NCI-H510A treated with DMSO at 0.1 percent for 48 hours (cell line): ENCODE measurements around the gene GSG1L.

ENCODE experiments used
- DNase-seq: peaks from one replicate; lab custom pipeline; 2025; lab: John Stamatoyannopoulos, UW

GSG1L gene

GRCh38 chr16:28014851-28015250 is 48.7 kb downstream of the GSG1L start:
- DNase-seq, result no peak

DNA sequence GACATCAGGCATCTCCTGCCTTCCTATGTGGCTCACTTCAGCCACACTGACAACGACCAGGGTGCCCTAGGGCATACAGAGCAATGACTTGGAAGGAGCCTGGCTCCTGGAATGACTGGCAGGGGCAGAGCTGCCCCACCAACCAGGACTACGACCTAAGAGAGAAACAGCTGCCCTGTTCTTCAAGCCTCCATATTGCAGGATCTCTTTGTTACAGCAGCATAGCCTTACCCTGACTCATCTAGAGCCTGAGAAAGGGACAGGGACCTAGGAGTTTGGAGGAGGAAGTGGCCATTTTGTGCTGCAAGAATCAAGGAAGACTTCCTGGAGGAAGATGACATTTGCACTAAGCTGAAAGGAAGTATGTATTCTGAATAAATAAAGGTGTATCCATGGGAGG is 49.6 kb downstream of the GSG1L start:
- no peak for DNase-seq

DNA sequence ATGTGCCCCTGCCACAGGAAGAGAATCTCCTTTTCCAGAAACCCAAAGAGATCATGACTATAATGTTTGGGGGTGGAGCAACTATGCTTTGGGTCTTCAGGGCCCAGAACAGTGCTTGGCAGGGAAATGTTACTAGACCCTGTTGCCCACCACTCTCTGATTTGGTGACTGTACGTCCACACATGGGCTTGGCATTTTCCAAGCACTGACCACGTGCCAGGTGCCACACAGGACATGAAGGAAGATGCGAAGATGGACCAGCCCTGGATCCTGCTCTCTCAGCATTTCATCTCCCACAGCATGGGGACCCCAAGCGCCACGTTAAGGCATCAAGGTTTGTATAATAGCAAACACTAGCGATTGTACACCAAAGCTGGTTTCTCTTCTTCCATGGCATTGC is 50.1 kb downstream of the GSG1L start:
- DNase-seq, result no peak

DNA sequence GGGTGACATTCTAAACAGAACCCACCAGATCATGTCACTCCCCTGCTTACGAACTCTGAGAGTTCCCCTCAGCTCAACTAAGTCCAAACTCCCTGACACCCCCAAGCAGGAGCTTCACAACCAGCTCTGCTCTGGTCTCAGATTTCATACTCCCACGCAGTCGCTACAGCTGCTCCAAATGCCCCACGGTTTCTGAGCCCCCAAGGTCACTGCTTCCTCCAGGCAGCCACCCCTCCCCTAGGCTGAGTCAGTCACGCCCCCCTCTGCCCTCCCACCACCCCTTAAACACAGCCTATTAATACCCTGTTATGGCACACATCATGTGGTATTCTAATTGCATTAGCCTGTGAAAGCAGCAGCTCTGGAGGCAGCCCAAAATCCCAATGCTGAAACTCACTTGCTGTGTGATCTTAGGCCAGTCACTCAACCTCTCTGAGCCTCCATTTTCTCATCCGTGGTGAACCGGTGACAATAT is 51.5 kb downstream of the GSG1L start:
- DNase-seq, result no peak

- no peak for DNase-seq
Observed at GRCh38 chr16:28011223-28011622, 52.3 kb downstream of the GSG1L start.

DNA sequence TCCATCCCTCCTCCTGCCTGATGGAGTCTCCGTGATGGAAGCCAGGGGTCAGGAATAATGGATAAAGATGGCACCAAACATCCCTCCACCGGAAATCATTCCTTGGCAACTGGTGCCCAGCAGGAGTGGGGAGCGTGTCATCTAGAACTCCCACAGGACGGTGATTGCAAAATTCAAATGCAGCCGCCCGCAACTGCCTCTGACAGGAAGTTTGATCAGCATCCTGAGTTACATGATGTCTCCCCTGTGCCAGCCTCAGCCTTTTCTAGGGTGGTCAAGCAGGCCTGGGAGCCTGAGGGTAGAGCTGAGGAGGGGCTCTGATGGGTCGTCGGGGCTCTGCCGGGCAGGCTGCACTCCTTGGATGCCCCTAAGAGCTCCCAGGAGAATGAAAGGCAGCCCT is 52.8 kb downstream of the GSG1L start:
- no peak for DNase-seq

DNA sequence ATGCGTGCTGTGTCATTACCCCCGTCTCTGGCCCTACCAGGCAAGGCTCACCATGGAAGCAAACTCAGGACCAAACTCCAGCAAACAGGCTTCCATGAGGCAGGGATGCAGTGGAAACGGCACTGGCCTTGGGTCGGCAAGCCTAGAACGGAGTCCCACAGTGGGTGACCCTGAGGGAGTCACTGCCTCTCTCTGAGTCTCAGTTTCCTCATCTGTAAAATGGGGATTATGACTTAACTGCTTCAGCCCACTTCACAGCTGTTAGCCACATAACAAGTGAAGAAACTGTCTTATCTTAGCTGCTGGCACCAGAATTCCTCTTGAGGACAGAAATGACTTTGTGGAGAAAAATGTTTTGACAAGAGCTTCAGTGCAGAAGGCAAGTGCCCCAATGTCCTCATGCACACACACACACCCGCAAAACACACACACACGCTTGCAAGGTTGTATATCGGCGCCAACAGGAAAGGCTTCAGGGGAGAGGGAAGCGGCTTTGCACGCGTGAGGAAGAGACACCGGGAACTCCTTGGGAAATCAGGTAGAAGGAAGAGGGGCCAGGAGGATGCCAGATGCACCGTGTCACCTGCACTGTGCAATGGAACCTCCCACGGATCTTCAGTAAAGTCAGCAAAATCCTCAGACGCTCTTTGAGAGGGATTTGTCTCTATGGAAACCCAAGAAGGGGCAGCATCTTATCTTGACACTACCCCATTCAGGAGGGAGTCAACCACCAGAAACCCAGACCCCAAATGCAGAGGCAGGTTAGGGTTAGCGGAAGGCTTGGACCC is 53.7 kb downstream of the GSG1L start:
- DNase-seq, result no peak

GRCh38 chr16:28003923-28004322 is 59.6 kb downstream of the GSG1L start:
- DNase-seq, result no peak

DNA sequence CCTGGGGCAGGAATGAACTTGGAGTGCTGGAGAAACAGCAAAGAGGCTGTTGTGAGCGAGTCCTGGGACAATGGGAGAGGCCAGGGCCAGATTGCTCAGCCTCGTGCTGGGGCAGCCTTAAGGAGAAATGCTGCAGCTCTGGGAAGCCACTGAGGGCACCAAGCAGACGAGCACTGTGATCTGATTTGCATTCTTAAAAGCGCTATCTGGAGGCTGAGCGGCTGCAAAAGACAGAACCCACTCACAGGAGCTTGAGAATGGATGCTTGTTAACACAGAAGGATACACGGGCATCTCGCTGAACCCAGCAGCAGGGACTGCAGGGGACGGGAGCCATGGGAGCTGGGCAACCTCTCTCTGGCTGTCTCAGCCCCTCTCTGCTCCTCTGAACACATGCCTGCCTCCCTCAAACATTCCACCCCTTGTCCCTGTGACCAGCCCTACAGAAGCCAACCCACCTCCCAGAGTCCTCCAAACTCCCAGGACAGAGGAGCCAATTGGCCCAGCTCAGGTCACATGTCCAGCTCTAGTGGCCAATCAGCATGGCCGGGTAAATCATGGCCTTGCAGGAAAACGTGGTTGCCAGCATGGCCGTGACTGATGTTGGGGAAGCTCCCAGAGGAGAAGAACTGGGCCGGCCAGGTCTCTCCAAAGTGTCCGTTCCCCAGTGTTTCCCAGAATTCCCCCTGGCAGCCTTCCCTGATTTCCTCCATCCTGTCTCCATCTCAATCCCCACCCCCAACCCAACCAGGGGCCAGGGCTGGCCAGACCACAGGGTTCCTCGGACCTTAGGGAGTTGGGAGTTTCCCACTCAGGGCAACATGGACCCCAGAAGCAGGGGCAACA is 60.3 kb downstream of the GSG1L start:
- no peak for DNase-seq

- no peak for DNase-seq
Observed at GRCh38 chr16:28001642-28002041, 61.9 kb downstream of the GSG1L start.

GRCh38 chr16:28001184-28001583 is 62.3 kb downstream of the GSG1L start:
- no peak for DNase-seq

DNA sequence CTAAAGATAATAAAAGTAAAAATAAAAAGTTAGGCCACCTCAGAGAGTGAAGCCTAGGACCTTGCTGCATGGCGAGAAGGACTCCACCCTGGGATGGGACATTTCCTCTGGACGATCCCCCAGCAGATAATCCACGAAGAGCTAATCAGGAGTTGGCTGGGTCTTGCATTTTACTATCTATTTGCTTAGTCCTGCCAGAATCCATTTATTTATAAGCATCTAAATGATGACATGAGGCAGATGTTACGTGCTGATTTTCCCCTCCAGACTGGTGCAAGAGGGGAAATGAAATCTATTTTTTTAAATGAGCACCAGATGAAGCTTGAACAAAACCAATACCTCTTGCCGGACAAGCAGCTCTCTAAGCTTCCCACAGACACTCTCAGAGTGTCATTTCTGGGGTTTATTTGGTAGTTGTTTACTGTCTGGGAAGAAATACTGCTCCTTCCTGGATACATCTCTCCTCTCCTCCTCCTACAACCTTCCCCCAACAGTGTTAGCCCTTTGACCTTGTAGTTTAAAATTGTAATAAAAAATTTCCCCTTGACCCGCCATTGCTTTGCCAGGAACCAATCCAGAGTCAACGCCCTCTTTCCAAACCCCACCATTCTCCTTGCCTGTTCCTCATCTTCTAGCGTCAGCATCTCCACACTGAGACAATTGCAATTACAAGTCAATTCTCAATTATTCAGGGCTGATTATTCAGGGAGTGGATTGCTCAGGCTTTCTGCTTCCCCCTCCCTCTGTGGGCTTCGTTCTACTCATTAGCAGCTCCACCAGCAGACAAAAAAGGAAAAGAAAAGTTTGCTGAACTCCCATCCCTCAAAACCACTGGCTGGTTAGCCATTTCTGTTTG is 63.0 kb downstream of the GSG1L start:
- DNase-seq, result no peak

DNA sequence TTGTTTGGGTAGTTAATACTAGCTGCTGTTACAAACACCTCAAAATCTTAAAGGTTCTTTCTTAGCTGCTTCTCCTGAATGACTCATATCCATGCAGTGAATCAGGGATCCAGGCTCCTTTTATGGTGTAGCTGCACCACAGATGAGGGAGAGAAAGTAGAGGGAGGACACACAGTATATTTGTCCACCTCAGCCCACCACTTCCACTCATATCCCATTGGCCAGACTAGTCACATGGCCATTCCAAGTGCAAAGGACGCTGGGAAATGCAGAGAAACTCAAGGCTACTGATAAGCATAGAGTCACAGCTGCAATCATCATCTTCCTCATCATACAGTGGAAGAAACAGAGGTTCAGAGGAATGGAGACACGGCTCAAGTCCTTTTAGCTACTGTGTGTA is 63.8 kb downstream of the GSG1L start:
- DNase-seq, result no peak

- no peak for DNase-seq
Observed at GRCh38 chr16:27995378-27995777, 68.1 kb downstream of the GSG1L start.

DNA sequence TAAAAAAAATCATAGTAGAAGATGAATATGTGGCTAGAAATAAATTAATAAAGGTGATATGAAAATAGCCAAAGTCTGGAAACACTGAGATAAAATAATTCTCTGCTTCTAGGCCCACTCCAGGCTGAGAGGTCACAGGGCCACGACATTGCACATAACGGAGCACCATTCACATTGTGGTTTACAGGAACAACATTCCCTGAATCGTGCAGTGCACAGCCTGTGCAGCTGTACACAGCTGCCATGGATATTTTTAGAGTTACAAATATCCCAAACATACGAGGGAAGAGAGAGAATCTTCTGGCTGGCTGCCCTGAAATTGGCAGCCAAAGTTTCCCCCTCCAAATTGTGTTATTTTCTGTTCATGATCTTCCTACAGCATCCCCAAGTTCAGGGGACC is 68.8 kb downstream of the GSG1L start:
- no peak for DNase-seq

- DNase-seq, result no peak
Observed at GRCh38 chr16:27993587-27993986, 69.9 kb downstream of the GSG1L start.

DNA sequence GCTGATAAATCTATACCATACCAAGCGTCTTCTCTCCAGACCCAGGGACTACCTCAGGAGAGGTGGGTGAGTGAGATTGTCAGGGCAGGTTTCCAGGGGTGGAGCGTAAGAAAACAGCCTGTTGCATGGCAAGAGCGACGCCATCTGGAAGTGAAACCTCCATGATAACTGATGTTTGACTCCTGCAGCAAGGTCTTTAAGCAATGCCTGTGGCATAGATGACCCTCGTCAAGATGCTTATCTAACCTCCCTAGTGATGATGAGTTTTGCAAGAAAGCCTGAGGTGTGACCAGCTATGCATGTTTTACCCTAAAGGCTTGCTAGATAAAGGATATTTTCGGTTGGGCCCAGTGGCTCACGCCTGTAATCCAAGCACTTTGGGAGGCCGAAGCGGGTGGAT is 71.6 kb downstream of the GSG1L start:
- DNase-seq, result no peak

GRCh38 chr16:27985981-27986380 is 77.5 kb downstream of the GSG1L start:
- no peak for DNase-seq

- no peak for DNase-seq
Observed at GRCh38 chr16:27984121-27984520, 79.4 kb downstream of the GSG1L start.

DNA sequence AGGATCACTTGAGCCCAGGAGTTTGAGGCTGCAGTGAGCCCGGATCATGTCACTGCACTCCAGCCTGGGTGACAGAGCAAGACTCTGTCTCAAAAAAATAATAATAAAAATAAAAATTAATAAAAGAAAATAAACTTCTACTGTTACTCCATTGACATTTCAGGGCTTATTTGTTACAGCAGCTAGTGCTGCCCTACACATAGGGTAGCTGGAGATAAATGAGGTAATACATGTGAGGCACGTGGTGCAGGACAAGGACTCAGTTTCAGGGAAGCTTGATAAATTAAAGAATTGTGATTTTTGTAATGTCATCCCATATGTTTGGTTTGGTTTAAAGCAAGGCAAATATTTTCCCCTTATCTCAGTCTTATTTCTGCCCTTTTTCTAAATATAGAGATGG is 80.3 kb downstream of the GSG1L start:
- DNase-seq, result no peak

GRCh38 chr16:27982184-27982583 is 81.3 kb downstream of the GSG1L start:
- no peak for DNase-seq
